Measurements from ENCODE around the gene CRLF2.

DNA sequence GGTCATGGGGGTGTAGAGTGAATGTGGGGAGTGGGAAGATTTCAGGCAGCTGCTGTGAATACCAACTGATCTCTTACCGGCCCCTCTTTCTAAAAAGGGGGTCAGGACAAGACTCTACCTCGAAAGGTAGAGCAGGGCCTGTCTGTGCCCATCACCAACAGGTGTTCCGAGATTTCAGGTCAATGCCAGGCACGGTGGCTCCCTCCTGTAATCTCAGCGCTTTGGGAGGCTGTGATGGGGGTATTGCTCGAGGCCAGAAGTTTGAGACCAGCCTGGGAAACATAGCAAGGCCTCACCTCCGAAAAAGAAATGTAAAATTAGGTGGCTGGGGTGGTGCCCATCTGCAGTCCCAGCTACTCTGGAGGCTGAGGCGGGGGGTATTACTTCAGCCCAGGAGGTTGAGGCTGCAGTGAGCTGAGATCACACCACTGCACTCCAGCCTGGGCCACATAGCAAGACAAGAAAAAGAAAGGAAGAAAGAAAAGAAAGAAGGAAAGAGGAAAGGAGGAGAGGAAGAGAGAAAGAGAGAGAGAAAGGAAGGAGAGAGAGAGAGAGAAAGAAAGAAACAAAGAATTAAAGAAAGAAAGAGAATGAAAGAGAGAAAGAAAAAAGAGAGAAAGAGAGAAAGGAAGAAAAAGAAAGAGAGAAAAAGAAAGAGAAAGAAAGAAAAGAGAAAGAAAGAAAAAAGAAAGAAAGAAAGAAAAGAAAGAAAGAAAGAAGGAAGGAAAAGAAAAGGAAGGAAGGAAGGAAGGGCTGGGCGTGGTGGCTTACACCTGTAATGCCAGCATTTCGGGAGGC, 50.1 kb downstream of the CRLF2 start:
- TF ChIP-seq POLR2A (IDR thresholded peaks at IDR 0.05): no peak
- TF ChIP-seq, protein P1, sequence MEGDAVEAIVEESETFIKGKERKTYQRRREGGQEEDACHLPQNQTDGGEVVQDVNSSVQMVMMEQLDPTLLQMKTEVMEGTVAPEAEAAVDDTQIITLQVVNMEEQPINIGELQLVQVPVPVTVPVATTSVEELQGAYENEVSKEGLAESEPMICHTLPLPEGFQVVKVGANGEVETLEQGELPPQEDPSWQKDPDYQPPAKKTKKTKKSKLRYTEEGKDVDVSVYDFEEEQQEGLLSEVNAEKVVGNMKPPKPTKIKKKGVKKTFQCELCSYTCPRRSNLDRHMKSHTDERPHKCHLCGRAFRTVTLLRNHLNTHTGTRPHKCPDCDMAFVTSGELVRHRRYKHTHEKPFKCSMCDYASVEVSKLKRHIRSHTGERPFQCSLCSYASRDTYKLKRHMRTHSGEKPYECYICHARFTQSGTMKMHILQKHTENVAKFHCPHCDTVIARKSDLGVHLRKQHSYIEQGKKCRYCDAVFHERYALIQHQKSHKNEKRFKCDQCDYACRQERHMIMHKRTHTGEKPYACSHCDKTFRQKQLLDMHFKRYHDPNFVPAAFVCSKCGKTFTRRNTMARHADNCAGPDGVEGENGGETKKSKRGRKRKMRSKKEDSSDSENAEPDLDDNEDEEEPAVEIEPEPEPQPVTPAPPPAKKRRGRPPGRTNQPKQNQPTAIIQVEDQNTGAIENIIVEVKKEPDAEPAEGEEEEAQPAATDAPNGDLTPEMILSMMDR (IDR thresholded peaks at IDR 0.05): no peak
